HepG2 (cell line): ENCODE results near the gene ZDHHC24. TPM values are rescaled to one million over a fixed set of nuclear protein-coding genes. Genes with fewer than 3 reads are reported as not detected.

Source experiments
- E2F2 ChIP-seq: sonication (generic); formaldehyde crosslinking; IDR thresholded peaks from 2 replicates; pipeline ENCODE4 v1.4.0; 2020; ENCODE audit warnings: missing genetic modification reagents, borderline replicate concordance
- HNF4A ChIP-seq: sonication (generic); formaldehyde crosslinking; IDR thresholded peaks from 2 replicates; pipeline ENCODE4 v1.4.0; 2020; ENCODE audit warnings: missing genetic modification reagents
- HNRNPL ChIP-seq: fragments of 200-400 bp; formaldehyde crosslinking; IDR thresholded peaks from 2 replicates; pipeline ENCODE4 v1.6.1; 2017; ENCODE audit warnings: mild to moderate bottlenecking, low read depth, low read length
- HNRNPUL1 ChIP-seq: fragments of 200-400 bp; formaldehyde crosslinking; IDR thresholded peaks from 2 replicates; pipeline ENCODE4 v1.6.1; 2017; ENCODE audit warnings: low read depth, mild to moderate bottlenecking, low read length, moderate library complexity
- IKZF4 ChIP-seq: sonication (generic); formaldehyde crosslinking; IDR thresholded peaks from 2 replicates; pipeline ENCODE4 v1.5.1; 2020; ENCODE audit warnings: borderline replicate concordance, mild to moderate bottlenecking, low read depth, missing genetic modification reagents; ENCODE audit errors: not compliant biosample characterization
- KDM1A ChIP-seq: IDR thresholded peaks from 2 replicates; pipeline ENCODE4 v1.6.1; 2016; ENCODE audit warnings: missing compliant biosample characterization
- MATR3 ChIP-seq: sonication (generic); formaldehyde crosslinking; IDR thresholded peaks from 2 replicates; pipeline ENCODE4 v1.4.0; 2020; ENCODE audit warnings: missing genetic modification reagents
- MBNL3 ChIP-seq: fragments of 250-450 bp; sonication (Bioruptor Pico); conservative IDR thresholded peaks from 2 replicates; pipeline ENCODE4 v1.8.0; 2022; ENCODE audit warnings: mild to moderate bottlenecking, inconsistent platforms
- PLRG1 ChIP-seq: fragments of 450-650 bp; conservative IDR thresholded peaks from 2 replicates; pipeline ENCODE4 v1.6.1; 2016
- RBM22 ChIP-seq: fragments of 200-400 bp; formaldehyde crosslinking; optimal IDR thresholded peaks from 2 replicates; pipeline ENCODE3; 2017; ENCODE audit warnings: mild to moderate bottlenecking, low read length, moderate library complexity
- SALL1 ChIP-seq: sonication (generic); formaldehyde crosslinking; IDR thresholded peaks from 2 replicates; pipeline ENCODE4 v1.8.0; 2022; ENCODE audit warnings: mild to moderate bottlenecking, missing genetic modification reagents
- SIX1 ChIP-seq: sonication (generic); formaldehyde crosslinking; IDR thresholded peaks from 2 replicates; pipeline ENCODE4 v1.4.0; 2020; ENCODE audit warnings: missing genetic modification reagents, borderline replicate concordance
- SNAI1 ChIP-seq: sonication (generic); formaldehyde crosslinking; IDR thresholded peaks from 2 replicates; pipeline ENCODE4 v1.5.0; 2020; ENCODE audit warnings: mild to moderate bottlenecking, missing genetic modification reagents, borderline replicate concordance
- TBP ChIP-seq: sonication (generic); formaldehyde crosslinking; IDR thresholded peaks from 2 replicates; pipeline ENCODE4 v1.5.0; 2020; ENCODE audit warnings: missing genetic modification reagents
- TEAD2 ChIP-seq: sonication (generic); formaldehyde crosslinking; IDR thresholded peaks from 2 replicates; pipeline ENCODE4 v1.9.0; 2021; ENCODE audit warnings: missing genetic modification reagents
- TIGD3 ChIP-seq: sonication (generic); formaldehyde crosslinking; IDR thresholded peaks from 2 replicates; pipeline ENCODE4 v1.5.1; 2020; ENCODE audit warnings: mild to moderate bottlenecking, missing genetic modification reagents, borderline replicate concordance
- YEATS4 ChIP-seq: sonication (generic); formaldehyde crosslinking; IDR thresholded peaks from 2 replicates; pipeline ENCODE4 v1.4.0; 2020; ENCODE audit warnings: missing genetic modification reagents, borderline replicate concordance
- ZBTB7B ChIP-seq: sonication (generic); formaldehyde crosslinking; IDR thresholded peaks from 2 replicates; pipeline ENCODE4 v1.4.0; 2020; ENCODE audit warnings: missing genetic modification reagents
- ZFP1 ChIP-seq: IDR thresholded peaks from 2 replicates; pipeline ENCODE4 v1.6.1; 2016
- ZNF383 ChIP-seq: sonication (generic); formaldehyde crosslinking; IDR thresholded peaks from 2 replicates; pipeline ENCODE4 v1.4.0; 2020; ENCODE audit warnings: missing genetic modification reagents, mild to moderate bottlenecking, borderline replicate concordance
- ZNF7 ChIP-seq: IDR thresholded peaks from 2 replicates; pipeline ENCODE4 v1.6.1; 2016; ENCODE audit warnings: missing biosample characterization, missing genetic modification reagents
- ZNF773 ChIP-seq: sonication (generic); formaldehyde crosslinking; IDR thresholded peaks from 2 replicates; pipeline ENCODE4 v1.4.0; 2020; ENCODE audit warnings: missing genetic modification reagents, borderline replicate concordance
- polyA plus RNA-seq, 8 experiments: library from polyadenylated mRNA; depleted of rRNA in 3 of 8; stranded (reverse) in 7 of 8; unstranded in 1 of 8; fragments of >200 nt; fragmentation: Illumina TruSeq in 4 of 8; extraction: Trizol in 4 of 8; gene quantifications; 2 replicates each; pipeline versions ENCODE4 v1.2.1 to v1.2.3, GENCODE V29; 2011 to 2016; ENCODE audit warnings: low read depth in 4 of 8, missing spikeins in 1 of 8, mixed read lengths in 1 of 8; ENCODE audit not compliant: insufficient read depth in 1 of 8
- total RNA-seq, 5 experiments: library from RNA; depleted of rRNA; stranded (reverse); fragments of >200 nt; fragmentation: Illumina TruSeq; extraction: Trizol; gene quantifications; 2 replicates each; pipeline ENCODE4 v1.2.3, GENCODE V29; 2016; ENCODE audit warnings: low read depth in 1 of 5

ZDHHC24 gene
- total and polyA plus RNA-seq, 2 of the 13 experiments (the other 11 are each of a cell fraction or from before 2014, with no cell fraction given) = 4.3 TPM

GRCh38 chr11:66478729-66479393 lies 67.0 kb downstream of the ZDHHC24 start (continued):
- TF ChIP-seq ZFP1 (no peak), RBM22 (no peak), ZNF383 (no peak), E2F2 (CRISPR knock-in tag) (no peak), MATR3 (CRISPR knock-in tag) (no peak), TIGD3 (CRISPR knock-in tag) (no peak), PLRG1 (no peak), TEAD2 (CRISPR knock-in tag) (no peak), IKZF4 (CRISPR knock-in tag) (no peak), TBP (CRISPR knock-in tag) (no peak), MBNL3 (CRISPR knock-in tag) (no peak), SIX1 (CRISPR knock-in tag) (no peak), HNF4A (no peak), ZNF773 (no peak), SNAI1 (CRISPR knock-in tag) (no peak), HNRNPL (no peak), HNRNPUL1 (no peak), SALL1 (CRISPR knock-in tag) (no peak), YEATS4 (CRISPR knock-in tag) (no peak), KDM1A (CRISPR knock-in tag) (peak; percentile 92), ZBTB7B (peak; percentile 95), ZNF7 (no peak)
